Activated naive CD4-positive, alpha-beta T cell treated with anti-CD3 and anti-CD28 coated beads, Interleukin-2, amount 10 ng/mL, durations not matched to agents 7 days and 5 days (primary cell): ENCODE data around the gene TCF12.

Source experiments
- CTCF ChIA-PET: fragments of 350-600 bp; sonication (Branson Sonifier 250); formaldehyde crosslinking; loops from one replicate; lab custom pipeline; 2021; ENCODE audit warnings: antibody characterized with exemption; lab: Charles Lee
- DNase-seq: peaks from one replicate; pipeline ENCODE4 v3.0.0-alpha.2; 2020
- H3K27ac Mint-ChIP-seq: one replicate; pipeline ENCODE4 v1.8.0; 2021; ENCODE audit warnings: mild to moderate bottlenecking, moderate library complexity, mixed read lengths
- H3K27me3 Mint-ChIP-seq: one replicate; pipeline ENCODE4 v1.8.0; 2021; ENCODE audit warnings: mild to moderate bottlenecking, mixed read lengths
- H3K36me3 Mint-ChIP-seq: one replicate; pipeline ENCODE4 v1.8.0; 2021; ENCODE audit warnings: mixed read lengths
- H3K4me1 Mint-ChIP-seq: one replicate; pipeline ENCODE4 v1.8.0; 2021; ENCODE audit warnings: mixed read lengths
- H3K4me3 Mint-ChIP-seq: one replicate; pipeline ENCODE4 v1.8.0; 2021; ENCODE audit warnings: mild to moderate bottlenecking, moderate library complexity, mixed read lengths
- H3K9me3 Mint-ChIP-seq: one replicate; pipeline ENCODE4 v1.8.0; 2021; ENCODE audit warnings: mixed read lengths

The TCF12 gene

GRCh38 chr15:57111002-57111401 is 192.6 kb downstream of the TCF12 start:
- no peak for DNase-seq
- H3K27ac Mint-ChIP-seq: no peak overlapping the region
- CTCF ChIA-PET: no interaction called here
- H3K36me3 Mint-ChIP-seq: peaks cover 3% of the 10 kb centered on the region
- peaks cover 1% of the 10 kb centered on the region for H3K9me3 Mint-ChIP-seq
- H3K27me3 Mint-ChIP-seq: no peaks in the 10 kb centered on the region
- H3K4me3 Mint-ChIP-seq: no peak overlapping the region
- no peaks in the 10 kb centered on the region for H3K4me1 Mint-ChIP-seq

- H3K9me3 Mint-ChIP-seq: no peaks in the 10 kb centered on the region
- H3K4me3 Mint-ChIP-seq: no peak overlapping the region
- H3K4me1 Mint-ChIP-seq: no peaks in the 10 kb centered on the region
- no peaks in the 10 kb centered on the region for H3K27me3 Mint-ChIP-seq
- peaks cover 1% of the 10 kb centered on the region for H3K36me3 Mint-ChIP-seq
- DNase-seq: no peak
- H3K27ac Mint-ChIP-seq: no peak overlapping the region
- CTCF ChIA-PET: no interaction called here
These were observed 193.7 kb downstream of the TCF12 start for GRCh38 chr15:57112178-57112577.

DNA sequence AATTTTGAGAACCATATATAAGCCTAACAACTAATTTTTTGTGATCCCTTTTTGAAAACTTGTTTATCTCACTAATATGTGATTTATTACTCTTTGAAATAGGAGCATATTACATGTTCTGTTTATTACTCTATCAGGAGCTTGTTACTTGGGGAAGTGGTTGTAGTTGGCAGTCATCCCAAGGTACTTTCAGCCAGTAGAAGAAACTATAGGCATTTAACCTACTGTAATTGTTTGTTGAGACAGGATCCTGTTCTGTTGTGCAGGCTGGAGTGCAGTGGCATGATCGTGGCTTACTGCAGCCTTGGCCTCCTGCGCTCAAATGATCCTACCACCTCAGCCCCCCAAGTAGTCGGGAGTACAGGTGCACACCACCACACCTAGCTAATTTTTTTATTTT is 195.6 kb downstream of the TCF12 start:
- Mint-ChIP-seq H3K36me3 (peaks cover 1% of the 10 kb centered on the region), H3K27me3 (no peaks in the 10 kb centered on the region), H3K4me1 (peaks cover 9% of the 10 kb centered on the region), H3K4me3 (no peak overlapping the region), H3K27ac (no peak overlapping the region), H3K9me3 (no peaks in the 10 kb centered on the region)
- CTCF ChIA-PET: interaction anchor here (0.9 to 1.2 kb wide), 2 partner anchors 19 to 33 kb away, joined by 3 to 4 read pairs; no protein-coding TSS in a partner anchor
- no peak for DNase-seq

- no peaks in the 10 kb centered on the region for H3K9me3 Mint-ChIP-seq
- no peak for DNase-seq
- H3K4me1 Mint-ChIP-seq: peaks cover 9% of the 10 kb centered on the region
- peaks cover 2% of the 10 kb centered on the region for H3K36me3 Mint-ChIP-seq
- no peak overlapping the region for H3K27ac Mint-ChIP-seq
- no peak overlapping the region for H3K4me3 Mint-ChIP-seq
- CTCF ChIA-PET: interaction anchor here (1.2 to 1.6 kb wide), 3 partner anchors 13 to 29 kb away, joined by 3 to 6 read pairs (median 4); no protein-coding TSS in a partner anchor
- no peaks in the 10 kb centered on the region for H3K27me3 Mint-ChIP-seq
These were observed 199.8 kb downstream of the TCF12 start for GRCh38 chr15:57118013-57118799.

- Mint-ChIP-seq H3K27me3 (no peaks in the 10 kb centered on the region), H3K27ac (no peak overlapping the region), H3K36me3 (peaks cover 10% of the 10 kb centered on the region), H3K4me3 (no peak overlapping the region), H3K4me1 (peaks cover 9% of the 10 kb centered on the region), H3K9me3 (no peaks in the 10 kb centered on the region)
- CTCF ChIA-PET: no interaction called here
- no peak for DNase-seq
These were observed 203.8 kb downstream of the TCF12 start for GRCh38 chr15:57122080-57122840.

DNA sequence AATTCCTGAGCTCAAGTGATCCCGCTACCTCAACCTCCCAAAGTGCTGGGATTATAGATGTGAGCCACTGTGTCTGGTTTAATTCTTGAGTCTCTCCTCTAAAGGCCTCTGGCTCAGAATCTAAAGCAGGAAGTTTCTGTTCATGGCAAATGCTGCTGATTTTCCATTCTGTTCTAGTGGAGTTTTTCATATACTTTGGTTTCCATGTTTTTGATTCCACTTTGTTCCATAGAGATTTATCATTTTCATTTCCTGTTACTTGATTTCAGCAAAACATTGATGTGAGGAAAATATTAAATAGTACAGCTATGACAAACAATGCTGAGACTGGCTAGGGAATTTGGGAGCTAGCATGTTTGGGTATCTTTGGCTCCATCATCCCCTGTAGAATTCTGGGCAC is 205.6 kb downstream of the TCF12 start:
- no peak overlapping the region for H3K27ac Mint-ChIP-seq
- no peak overlapping the region for H3K4me3 Mint-ChIP-seq
- H3K9me3 Mint-ChIP-seq: no peaks in the 10 kb centered on the region
- DNase-seq: no peak
- CTCF ChIA-PET: no interaction called here
- no peaks in the 10 kb centered on the region for H3K4me1 Mint-ChIP-seq
- peaks cover 12% of the 10 kb centered on the region for H3K36me3 Mint-ChIP-seq
- no peaks in the 10 kb centered on the region for H3K27me3 Mint-ChIP-seq

DNA sequence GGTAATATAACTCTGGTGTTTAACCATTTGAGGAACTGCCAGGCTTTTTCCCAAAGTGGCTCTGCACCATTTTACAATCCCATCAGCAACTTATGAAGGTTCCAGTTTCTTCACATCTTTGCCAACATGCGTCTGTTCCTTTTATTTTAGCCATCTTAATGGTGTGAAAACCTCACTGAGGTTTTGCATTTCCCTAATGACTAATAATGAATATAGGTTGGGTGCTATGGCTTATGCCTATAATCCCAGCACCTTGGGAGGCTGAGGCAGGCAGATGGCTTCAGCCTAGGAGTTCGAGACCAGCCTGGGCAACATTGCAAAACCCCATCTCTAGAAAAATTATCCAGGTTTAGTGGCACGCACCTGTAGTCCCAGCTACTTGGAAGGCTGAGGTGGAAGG is 210.6 kb downstream of the TCF12 start:
- no peak overlapping the region for H3K4me3 Mint-ChIP-seq
- peaks cover 21% of the 10 kb centered on the region for H3K36me3 Mint-ChIP-seq
- H3K9me3 Mint-ChIP-seq: no peaks in the 10 kb centered on the region
- no peaks in the 10 kb centered on the region for H3K27me3 Mint-ChIP-seq
- no peak for DNase-seq
- peaks cover 25% of the 10 kb centered on the region for H3K4me1 Mint-ChIP-seq
- CTCF ChIA-PET: no interaction called here
- no peak overlapping the region for H3K27ac Mint-ChIP-seq

DNA sequence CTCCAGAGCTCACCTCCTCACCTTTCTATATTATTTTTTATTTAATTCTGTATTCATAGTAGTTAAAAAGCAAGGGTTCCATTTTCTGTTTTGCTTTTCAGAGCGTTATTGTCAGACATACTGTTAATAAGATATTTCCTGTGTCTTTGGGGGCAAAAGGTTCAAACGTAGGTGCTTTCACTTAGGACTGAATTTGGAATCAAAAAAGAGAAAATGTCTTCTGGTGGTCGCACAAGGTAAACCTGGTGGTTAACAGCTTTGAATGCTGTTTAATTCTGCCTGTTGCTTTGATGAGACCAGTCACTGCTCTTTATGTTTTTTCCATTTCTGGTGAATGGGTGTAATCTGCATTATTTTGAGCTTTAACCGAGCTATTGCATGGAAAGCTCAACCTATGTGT is 212.5 kb downstream of the TCF12 start:
- Mint-ChIP-seq H3K9me3 (no peaks in the 10 kb centered on the region), H3K27ac (no peak overlapping the region), H3K4me3 (no peak overlapping the region), H3K27me3 (no peaks in the 10 kb centered on the region), H3K4me1 (peaks cover 40% of the 10 kb centered on the region), H3K36me3 (peaks cover 18% of the 10 kb centered on the region)
- CTCF ChIA-PET: interaction anchor here (1.1 kb wide), 1 partner anchor 13 kb away, joined by 4 read pairs; no protein-coding TSS in a partner anchor
- no peak for DNase-seq

DNA sequence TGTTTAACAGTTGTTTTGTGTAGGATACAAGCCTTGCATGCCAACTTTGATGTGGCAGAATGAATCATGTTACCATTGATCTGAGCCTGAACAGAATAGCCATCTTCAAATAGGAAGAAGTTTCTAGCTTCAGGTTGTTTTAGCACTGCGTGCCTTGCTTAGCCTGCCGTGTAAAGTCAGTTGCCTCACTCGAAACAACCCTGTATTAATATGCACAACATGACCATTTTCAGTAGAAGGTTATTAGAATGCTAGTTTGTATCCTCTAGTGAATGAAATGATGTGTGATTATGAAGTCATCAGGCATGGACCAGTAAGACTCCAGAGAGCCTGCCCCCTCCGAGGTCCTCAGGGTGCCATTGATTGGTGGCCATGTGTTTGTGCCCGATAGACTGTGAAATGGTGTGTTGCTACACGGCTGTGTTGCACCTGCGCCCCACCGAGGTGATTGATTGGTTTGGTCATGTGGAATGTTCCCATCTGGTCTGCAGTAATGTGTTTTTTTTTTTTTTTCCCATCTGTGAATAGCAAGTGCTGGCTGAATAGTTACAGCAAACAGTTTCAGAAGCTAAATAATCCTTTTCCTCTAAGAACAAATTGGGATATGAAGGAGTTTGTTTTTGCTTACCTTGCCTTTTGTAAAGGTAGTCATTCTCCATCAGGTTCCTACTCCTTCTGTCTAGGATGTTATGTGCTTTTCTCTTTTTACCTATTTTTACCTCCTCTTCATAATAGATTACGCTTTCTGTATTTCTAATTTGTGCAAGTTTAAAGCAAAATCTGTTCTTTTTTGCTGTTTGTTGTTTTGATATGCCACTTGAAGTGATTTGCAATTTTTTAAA is 214.9 kb downstream of the TCF12 start:
- peak; percentile 23 for DNase-seq
- CTCF ChIA-PET: interaction anchor here (1.2 to 1.5 kb wide), 4 partner anchors 13 to 642 kb away, joined by 3 to 4 read pairs (median 4); partner anchors contain the start of gene TCF12
- no peak overlapping the region for H3K4me3 Mint-ChIP-seq

DNA sequence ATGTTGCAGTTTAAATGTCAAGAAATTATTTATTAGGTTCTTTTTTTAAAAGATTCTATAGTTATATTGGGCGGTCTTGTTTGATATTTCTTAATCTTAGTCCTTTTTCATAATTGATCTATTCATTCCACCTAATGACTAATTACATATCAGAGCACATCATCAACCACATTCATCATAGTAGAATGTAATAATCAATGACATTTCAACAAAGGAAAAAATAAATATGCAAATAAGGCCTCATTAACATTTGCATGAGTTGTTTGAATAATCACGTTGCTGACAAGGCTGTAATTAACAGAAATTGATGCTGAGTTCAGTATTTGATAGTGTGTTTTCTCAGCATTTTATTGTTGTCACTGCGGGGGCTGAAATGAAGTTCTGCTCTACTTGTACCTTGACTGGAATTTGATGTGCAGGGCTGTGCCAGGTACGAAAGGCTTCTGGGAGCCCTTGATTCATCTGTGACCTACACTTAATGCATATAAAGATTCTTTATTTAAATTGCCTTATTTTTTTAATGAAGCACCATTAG is 215.7 kb downstream of the TCF12 start:
- H3K4me1 Mint-ChIP-seq: peaks cover 44% of the 10 kb centered on the region

More for the DNA sequence above, 214.9 kb downstream of the TCF12 start:
- no peaks in the 10 kb centered on the region for H3K27me3 Mint-ChIP-seq
- peaks cover 14% of the 10 kb centered on the region for H3K36me3 Mint-ChIP-seq
- peak overlapping the region; percentile 33 for H3K27ac Mint-ChIP-seq
- H3K4me1 Mint-ChIP-seq: peaks cover 44% of the 10 kb centered on the region
- no peaks in the 10 kb centered on the region for H3K9me3 Mint-ChIP-seq

GRCh38 chr15:57134851-57135250 is 216.4 kb downstream of the TCF12 start:
- Mint-ChIP-seq H3K36me3 (peaks cover 13% of the 10 kb centered on the region), H3K9me3 (no peaks in the 10 kb centered on the region), H3K4me3 (no peak overlapping the region), H3K4me1 (peaks cover 44% of the 10 kb centered on the region), H3K27me3 (no peaks in the 10 kb centered on the region), H3K27ac (no peak overlapping the region)
- CTCF ChIA-PET: interaction anchor here (1.5 to 2.3 kb wide), 2 partner anchors 11 to 15 kb away, joined by 5 to 22 read pairs; no protein-coding TSS in a partner anchor
- DNase-seq: no peak

More for the DNA sequence above, 215.7 kb downstream of the TCF12 start:
- H3K27ac Mint-ChIP-seq: no peak overlapping the region
- no peak overlapping the region for H3K4me3 Mint-ChIP-seq
- no peaks in the 10 kb centered on the region for H3K9me3 Mint-ChIP-seq
- H3K27me3 Mint-ChIP-seq: no peaks in the 10 kb centered on the region
- CTCF ChIA-PET: interaction anchor here (1.5 to 2.3 kb wide), 3 partner anchors 12 to 643 kb away, joined by 4 to 22 read pairs (median 5); no protein-coding TSS in a partner anchor
- no peak for DNase-seq
- H3K36me3 Mint-ChIP-seq: peaks cover 13% of the 10 kb centered on the region

- CTCF ChIA-PET: interaction anchor here (1.2 to 2.3 kb wide), 3 partner anchors 10 to 217 kb away, joined by 4 to 22 read pairs (median 5); partner anchors contain the start of gene TCF12
- no peak for DNase-seq
- Mint-ChIP-seq H3K27me3 (no peaks in the 10 kb centered on the region), H3K4me3 (no peak overlapping the region), H3K9me3 (no peaks in the 10 kb centered on the region), H3K27ac (no peak overlapping the region), H3K36me3 (peaks cover 7% of the 10 kb centered on the region), H3K4me1 (peaks cover 40% of the 10 kb centered on the region)
These were observed 217.4 kb downstream of the TCF12 start for GRCh38 chr15:57135800-57136199.

GRCh38 chr15:57138349-57138788 is 219.9 kb downstream of the TCF12 start:
- Mint-ChIP-seq H3K36me3 (peaks cover 2% of the 10 kb centered on the region), H3K9me3 (no peaks in the 10 kb centered on the region), H3K27me3 (no peaks in the 10 kb centered on the region), H3K27ac (no peak overlapping the region), H3K4me1 (peaks cover 24% of the 10 kb centered on the region), H3K4me3 (no peak overlapping the region)
- no peak for DNase-seq
- CTCF ChIA-PET: interaction anchor here (0.9 to 1.7 kb wide), 3 partner anchors 9 to 14 kb away, joined by 3 to 7 read pairs (median 3); no protein-coding TSS in a partner anchor
